Type B pancreatic cell (in vitro differentiated cells): Measurements from ENCODE around the gene PALD1. TPM values are rescaled to one million over a fixed set of nuclear protein-coding genes. Genes with fewer than 3 reads are reported as not detected.

ENCODE experiments used
- DNase-seq: peaks from one replicate; pipeline ENCODE4 v3.0.0; 2021; ENCODE audit warnings: mixed read lengths; ENCODE audit not compliant: unreplicated experiment; ENCODE audit errors: extremely low spot score
- H3K27ac Mint-ChIP-seq: 2 replicates; pipeline ENCODE4 v1.8.0; 2021; ENCODE audit warnings: mild to moderate bottlenecking, mixed read lengths
- H3K27me3 Mint-ChIP-seq: 2 replicates; pipeline ENCODE4 v1.8.0; 2021; ENCODE audit warnings: mixed read lengths
- H3K36me3 Mint-ChIP-seq: 2 replicates; pipeline ENCODE4 v1.8.0; 2021; ENCODE audit warnings: mixed read lengths
- H3K4me1 Mint-ChIP-seq: one replicate; pipeline ENCODE4 v1.8.0; 2021; ENCODE audit warnings: mixed read lengths; ENCODE audit not compliant: unreplicated experiment
- H3K4me3 Mint-ChIP-seq: 2 replicates; pipeline ENCODE4 v1.8.0; 2021; ENCODE audit warnings: mild to moderate bottlenecking, mixed read lengths
- H3K9me3 Mint-ChIP-seq: 2 replicates; pipeline ENCODE4 v1.8.0; 2021; ENCODE audit warnings: mixed read lengths
- total RNA-seq: library from RNA; stranded (reverse); gene quantifications from 2 replicates; pipeline ENCODE4 v1.2.1, GENCODE V29; 2021; ENCODE audit warnings: low replicate concordance
- TF ChIP-seq, protein P1 (sequence below): fragments of 200-600 bp; sonication (generic); conservative IDR thresholded peaks from 2 replicates; pipeline ENCODE4 v1.5.0; 2021; ENCODE audit warnings: antibody characterized with exemption, mild to moderate bottlenecking

Gene PALD1
- total RNA-seq, 1 donor from 2014 or later = 9.6 TPM

DNA sequence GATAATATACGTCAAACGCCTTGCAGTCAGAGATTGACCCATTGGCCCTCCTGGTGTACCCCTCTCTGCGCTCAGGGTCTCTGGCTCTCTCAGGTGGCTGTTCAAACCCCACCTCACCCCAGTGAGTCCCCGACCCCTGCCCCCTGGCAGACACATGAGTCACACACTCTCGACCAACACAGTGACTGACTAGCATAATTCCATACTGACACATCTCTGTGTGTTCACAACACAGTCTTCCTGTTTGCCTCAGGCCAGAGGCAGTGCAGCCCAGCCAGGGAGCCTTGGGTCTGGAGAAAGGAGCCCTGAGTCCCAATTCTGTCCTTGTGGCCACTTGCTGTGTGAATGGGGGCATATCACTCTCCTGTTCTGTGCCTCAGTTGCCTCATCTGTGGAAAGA lies 40.1 kb downstream of the PALD1 start:
- H3K9me3 Mint-ChIP-seq = no peaks in the 10 kb centered on the region
- H3K4me1 Mint-ChIP-seq = peaks cover 4% of the 10 kb centered on the region
- no peak overlapping the region for H3K27ac Mint-ChIP-seq
- no peak overlapping the region for H3K4me3 Mint-ChIP-seq
- no peak for DNase-seq
- TF ChIP-seq, protein P1, sequence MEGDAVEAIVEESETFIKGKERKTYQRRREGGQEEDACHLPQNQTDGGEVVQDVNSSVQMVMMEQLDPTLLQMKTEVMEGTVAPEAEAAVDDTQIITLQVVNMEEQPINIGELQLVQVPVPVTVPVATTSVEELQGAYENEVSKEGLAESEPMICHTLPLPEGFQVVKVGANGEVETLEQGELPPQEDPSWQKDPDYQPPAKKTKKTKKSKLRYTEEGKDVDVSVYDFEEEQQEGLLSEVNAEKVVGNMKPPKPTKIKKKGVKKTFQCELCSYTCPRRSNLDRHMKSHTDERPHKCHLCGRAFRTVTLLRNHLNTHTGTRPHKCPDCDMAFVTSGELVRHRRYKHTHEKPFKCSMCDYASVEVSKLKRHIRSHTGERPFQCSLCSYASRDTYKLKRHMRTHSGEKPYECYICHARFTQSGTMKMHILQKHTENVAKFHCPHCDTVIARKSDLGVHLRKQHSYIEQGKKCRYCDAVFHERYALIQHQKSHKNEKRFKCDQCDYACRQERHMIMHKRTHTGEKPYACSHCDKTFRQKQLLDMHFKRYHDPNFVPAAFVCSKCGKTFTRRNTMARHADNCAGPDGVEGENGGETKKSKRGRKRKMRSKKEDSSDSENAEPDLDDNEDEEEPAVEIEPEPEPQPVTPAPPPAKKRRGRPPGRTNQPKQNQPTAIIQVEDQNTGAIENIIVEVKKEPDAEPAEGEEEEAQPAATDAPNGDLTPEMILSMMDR = no peak
- H3K27me3 Mint-ChIP-seq = no peaks in the 10 kb centered on the region
- H3K36me3 Mint-ChIP-seq = no peaks in the 10 kb centered on the region

DNA sequence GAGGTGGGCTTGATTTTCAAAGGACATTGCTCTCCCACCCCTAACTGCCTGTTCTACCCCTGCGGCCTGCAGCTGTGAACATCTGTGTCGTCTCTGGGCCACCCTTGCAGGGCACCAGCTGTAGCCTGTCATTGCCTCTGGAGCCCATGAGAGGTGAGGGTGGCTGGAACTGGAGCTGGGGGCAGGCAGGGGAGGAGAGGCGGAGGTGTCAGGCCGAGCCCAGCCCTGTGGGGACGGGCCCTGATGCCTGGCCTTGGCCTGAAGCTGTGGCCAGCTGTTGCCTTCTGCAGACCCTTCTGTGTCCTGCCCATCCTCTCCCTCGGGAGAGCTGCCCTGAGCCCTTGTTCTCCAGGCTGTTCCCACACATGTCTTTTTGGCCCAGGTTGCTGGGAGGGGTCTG lies 44.5 kb downstream of the PALD1 start:
- DNase-seq = no peak
- no peaks in the 10 kb centered on the region for H3K9me3 Mint-ChIP-seq
- no peak overlapping the region for H3K4me3 Mint-ChIP-seq
- no peak overlapping the region for H3K27ac Mint-ChIP-seq
- no peaks in the 10 kb centered on the region for H3K27me3 Mint-ChIP-seq
- no peaks in the 10 kb centered on the region for H3K4me1 Mint-ChIP-seq
- TF ChIP-seq, protein P1 = no peak
- peaks cover 3% of the 10 kb centered on the region for H3K36me3 Mint-ChIP-seq

DNA sequence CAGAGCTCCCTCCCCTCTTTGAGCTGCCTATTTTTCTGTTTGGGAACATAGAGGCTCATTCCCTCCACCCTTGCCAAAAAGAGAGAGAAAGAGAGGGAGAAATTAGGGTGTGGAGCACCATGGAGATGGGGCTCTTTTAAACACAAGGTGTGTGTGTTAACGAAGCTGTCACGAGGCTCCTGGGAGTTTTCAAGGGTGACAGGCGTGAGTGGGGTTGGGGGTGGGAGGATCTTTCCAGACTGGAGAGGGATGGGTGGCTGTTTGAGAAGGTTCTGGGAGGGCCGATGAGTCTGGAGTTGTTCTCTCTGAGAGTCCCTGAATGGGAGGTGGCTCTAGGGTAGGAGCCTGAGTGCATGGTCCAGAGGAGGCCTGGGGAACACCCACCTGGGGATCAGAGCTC lies 45.0 kb downstream of the PALD1 start:
- Mint-ChIP-seq H3K27me3 (no peaks in the 10 kb centered on the region), H3K4me3 (no peak overlapping the region), H3K27ac (no peak overlapping the region), H3K9me3 (no peaks in the 10 kb centered on the region), H3K36me3 (peaks cover 3% of the 10 kb centered on the region), H3K4me1 (no peaks in the 10 kb centered on the region)
- TF ChIP-seq, protein P1 = no peak
- DNase-seq = no peak

DNA sequence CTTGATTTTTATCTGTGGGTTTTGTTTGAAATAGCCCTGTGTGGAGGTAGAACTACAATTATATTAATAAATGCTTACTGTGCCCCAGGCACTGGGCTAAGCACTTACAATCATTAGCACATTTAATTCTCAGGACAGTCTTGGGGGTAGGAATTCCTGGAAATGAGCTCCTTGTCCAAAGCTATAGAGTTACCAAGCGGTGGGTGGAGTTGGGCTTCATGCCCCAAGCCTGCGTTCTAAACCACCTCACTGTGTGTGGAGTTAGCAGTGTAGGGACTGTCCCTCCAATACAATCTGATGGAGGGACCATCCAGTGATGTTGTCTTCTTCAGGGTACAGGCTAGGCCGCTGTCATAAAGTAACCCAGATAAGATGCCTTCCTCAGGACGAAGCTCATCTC lies 49.7 kb downstream of the PALD1 start:
- DNase-seq = no peak
- Mint-ChIP-seq H3K9me3 (no peaks in the 10 kb centered on the region), H3K27ac (no peak overlapping the region), H3K4me1 (no peaks in the 10 kb centered on the region), H3K36me3 (peaks cover 3% of the 10 kb centered on the region), H3K27me3 (peaks cover 3% of the 10 kb centered on the region), H3K4me3 (no peak overlapping the region)
- TF ChIP-seq, protein P1 = no peak

DNA sequence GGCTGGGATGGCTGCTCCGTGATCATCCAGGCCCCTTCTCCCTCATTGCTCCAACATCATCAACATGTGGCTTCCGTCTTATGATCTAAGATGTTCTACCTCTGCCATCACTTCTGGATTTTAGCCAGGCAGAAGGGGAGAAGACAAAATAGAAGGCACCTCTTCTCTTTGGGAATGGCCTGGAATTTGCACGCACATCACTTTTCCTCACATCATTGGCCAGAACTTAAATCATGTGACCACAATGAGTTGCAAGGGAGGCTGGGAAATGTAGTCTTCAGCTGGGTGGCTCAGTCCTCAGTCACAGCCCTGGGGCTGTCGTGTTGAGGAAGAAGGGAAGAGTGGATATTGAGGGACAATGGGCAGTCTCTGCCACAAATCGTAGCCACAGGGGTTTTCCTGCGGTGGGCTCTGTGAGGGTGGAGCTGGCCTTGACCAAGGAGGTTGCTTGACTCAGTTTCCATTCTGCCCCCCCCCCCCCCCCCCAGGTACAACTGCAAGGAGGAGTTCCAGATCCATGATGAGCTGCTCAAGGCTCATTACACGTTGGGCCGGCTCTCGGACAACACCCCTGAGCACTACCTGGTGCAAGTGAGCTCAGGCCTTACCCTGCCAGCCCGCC lies 50.3 kb downstream of the PALD1 start:
- TF ChIP-seq, protein P1 = no peak
- Mint-ChIP-seq H3K27ac (no peak overlapping the region), H3K27me3 (peaks cover 3% of the 10 kb centered on the region), H3K9me3 (no peaks in the 10 kb centered on the region), H3K4me1 (no peaks in the 10 kb centered on the region), H3K4me3 (no peak overlapping the region), H3K36me3 (peaks cover 3% of the 10 kb centered on the region)
- no peak for DNase-seq

DNA sequence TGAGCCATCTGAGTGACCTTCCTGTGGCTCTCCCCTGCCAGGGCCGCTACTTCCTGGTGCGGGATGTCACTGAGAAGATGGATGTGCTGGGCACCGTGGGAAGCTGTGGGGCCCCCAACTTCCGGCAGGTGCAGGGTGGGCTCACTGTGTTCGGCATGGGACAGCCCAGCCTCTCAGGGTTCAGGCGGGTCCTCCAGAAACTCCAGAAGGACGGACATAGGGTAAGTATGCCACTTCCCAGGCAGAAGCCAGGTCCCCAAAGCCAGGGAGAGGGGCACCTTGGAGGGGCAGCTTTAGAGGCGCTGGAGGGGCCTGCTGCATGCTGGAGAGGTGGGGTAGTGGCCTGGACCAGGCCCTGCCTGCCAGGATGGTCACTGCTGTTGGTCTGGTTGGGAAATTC lies 51.3 kb downstream of the PALD1 start:
- no peak for DNase-seq
- Mint-ChIP-seq H3K4me1 (no peaks in the 10 kb centered on the region), H3K9me3 (no peaks in the 10 kb centered on the region), H3K4me3 (no peak overlapping the region), H3K27me3 (peaks cover 3% of the 10 kb centered on the region), H3K27ac (no peak overlapping the region), H3K36me3 (peaks cover 3% of the 10 kb centered on the region)
- TF ChIP-seq, protein P1 = no peak
